ENCODE data around the gene COPG2. TPM values are rescaled to one million over a fixed set of nuclear protein-coding genes. Genes with fewer than 3 reads are reported as not detected.

The COPG2 gene
- total and polyA plus RNA-seq, 8 donors: 16.6 to 50.3 (median 44.2) TPM

GRCh38 chr7:130490311-130490791 lies 178.2 kb downstream of the COPG2 start:
- H3K9me3 ChIP-seq: no peaks in the 10 kb centered on the region
- peaks cover 6 to 26% of the 10 kb centered on the region in 2 donors for H3K4me1 ChIP-seq
- peak overlapping the region in 1 of 2 donors; percentile 30 for H3K27ac ChIP-seq
- H3K36me3 ChIP-seq: no peaks in the 10 kb centered on the region
- no peak for TF ChIP-seq CTCF (IDR thresholded peaks at IDR 0.05)
- peaks cover 0 to 72% of the 10 kb centered on the region in 2 donors for H3K27me3 ChIP-seq
- no peak overlapping the region for H3K4me3 ChIP-seq
- intact Hi-C loops (cut with DNase I): no loop called here
- ATAC-seq: no peak
- DNase-seq: peak in 2 of 4 donors; percentile 25 to 29

GRCh38 chr7:130489140-130489983 lies 179.2 kb downstream of the COPG2 start:
- Histone ChIP-seq H3K9me3 (no peaks in the 10 kb centered on the region), H3K4me3 (no peak overlapping the region), H3K4me1 (peaks cover 6 to 26% of the 10 kb centered on the region in 2 donors), H3K27me3 (peaks cover 0 to 66% of the 10 kb centered on the region in 2 donors), H3K36me3 (no peaks in the 10 kb centered on the region), H3K27ac (no peak overlapping the region)
- no peak for DNase-seq
- intact Hi-C loops (cut with DNase I): no loop called here
- no peak for ATAC-seq
- no peak for TF ChIP-seq CTCF (IDR thresholded peaks at IDR 0.05)

- no peak for DNase-seq
- H3K4me1 ChIP-seq: peaks cover 6 to 26% of the 10 kb centered on the region in 2 donors
- no peak for TF ChIP-seq CTCF (IDR thresholded peaks at IDR 0.05)
- no peak overlapping the region for H3K4me3 ChIP-seq
- H3K27me3 ChIP-seq: peaks cover 0 to 58% of the 10 kb centered on the region in 2 donors
- ATAC-seq: no peak
- intact Hi-C loops (cut with DNase I): no loop called here
- H3K27ac ChIP-seq: no peak overlapping the region
- no peaks in the 10 kb centered on the region for H3K9me3 ChIP-seq
- H3K36me3 ChIP-seq: no peaks in the 10 kb centered on the region
Measured at GRCh38 chr7:130488392-130489139, 180.0 kb downstream of the COPG2 start.

GRCh38 chr7:130486954-130487436 lies 181.6 kb downstream of the COPG2 start:
- TF ChIP-seq CTCF (IDR thresholded peaks at IDR 0.05): no peak
- H3K4me3 ChIP-seq: peak overlapping the region; percentile 50 to 57
- ATAC-seq (no peak), DNase-seq (no peak)
- intact Hi-C loops (cut with DNase I): no loop called here
- no peak overlapping the region for H3K27ac ChIP-seq
- peaks cover 0 to 42% of the 10 kb centered on the region in 2 donors for H3K27me3 ChIP-seq
- peaks cover 6 to 26% of the 10 kb centered on the region in 2 donors for H3K4me1 ChIP-seq
- no peaks in the 10 kb centered on the region for H3K36me3 ChIP-seq
- H3K9me3 ChIP-seq: no peaks in the 10 kb centered on the region
